ENCODE results near the gene SIMC1. TPM values are rescaled to one million over a fixed set of nuclear protein-coding genes. Genes with fewer than 3 reads are reported as not detected.

The SIMC1 gene
- polyA plus RNA-seq, 1 of the 3 experiments (the other 2 are of a cell fraction) = 12.4 TPM

GRCh38 chr5:176356179-176356566, 117.9 kb downstream of the SIMC1 start (continued):
- TF ChIP-seq ELF1 (IDR thresholded peaks at IDR 0.05) (no peak), RFX5 (IDR thresholded peaks at IDR 0.05; ENCODE audit: low read length) (no peak), JUND (IDR thresholded peaks at IDR 0.05) (no peak)

GRCh38 chr5:176359658-176360057, 121.4 kb downstream of the SIMC1 start:
- WGBS (ENCODE audit: low lambda C conversion rate) = 89% methylated on average over 4 of the region's 4 CpGs
- DNase-seq = no peak
- TF ChIP-seq YY1 (IDR thresholded peaks at IDR 0.05; ENCODE audit: low read depth) = no peak
- TF ChIP-seq ZBTB33 (IDR thresholded peaks at IDR 0.05; ENCODE audit: borderline replicate concordance, low read depth) = no peak
- TF ChIP-seq GABPA (IDR thresholded peaks at IDR 0.05; ENCODE audit: low read depth) = no peak
- no peak for TF ChIP-seq CHD2 (IDR thresholded peaks at IDR 0.05; ENCODE audit: low read length, partially characterized antibody)
- TF ChIP-seq EP300 (IDR thresholded peaks at IDR 0.05; ENCODE audit: borderline replicate concordance in 1 of 2, low read depth in 1 of 2, low read length in 1 of 2) = no peak
- TF ChIP-seq RCOR1 (IDR thresholded peaks at IDR 0.05; ENCODE audit: low read length) = no peak
- TF ChIP-seq IRF3 (IDR thresholded peaks at IDR 0.05; ENCODE audit: low read depth, low read length) = no peak
- Histone ChIP-seq H3K9me2 (no peaks in the 10 kb centered on the region), H4K20me1 (ENCODE audit: insufficient read depth) (peaks cover 41% of the 10 kb centered on the region), H2AFZ (ENCODE audit: low read depth) (no peak overlapping the region), H3K4me3 (ENCODE audit: low read depth in 2 of 2, low read length in 1 of 2) (peak overlapping the region in 1 of 2 experiments; percentile 80; a peak in 1 of 4 replicates), H3K27ac (ENCODE audit: low read depth in 2 of 2, low read length in 1 of 2) (no peak overlapping the region), H3K79me2 (ENCODE audit: insufficient read depth) (peaks cover 69% of the 10 kb centered on the region), H3K4me1 (ENCODE audit: control insufficient read depth in 1 of 2, insufficient read depth in 2 of 2, low read depth in 1 of 2, low read length in 1 of 2) (peaks cover 0 to 9% of the 10 kb centered on the region in 2 experiments; a peak in 1 of 4 replicates), H3K9ac (no peak overlapping the region), H3F3A (replicated peaks; ENCODE audit: insufficient read depth) (peaks cover 3% of the 10 kb centered on the region), H3K9me3 (no peaks in the 10 kb centered on the region), H3K36me3 (replicated peaks in 1 of 2; ENCODE audit: control insufficient read depth in 1 of 2, insufficient read depth in 2 of 2, low read length in 1 of 2) (peaks cover 19 to 33% of the 10 kb centered on the region in 2 experiments), H3K27me3 (ENCODE audit: insufficient read depth) (no peaks in the 10 kb centered on the region), H3K4me2 (peak overlapping the region; percentile 91)
- POLR2A ChIA-PET = no interaction called here
- CTCF ChIA-PET = interaction anchor here (1.2 kb wide), 2 partner anchors 125 to 630 kb away, joined by 3 to 5 read pairs; no protein-coding TSS in a partner anchor

GRCh38 chr5:176360894-176361436, 122.7 kb downstream of the SIMC1 start:
- Histone ChIP-seq H3K9me2 (no peaks in the 10 kb centered on the region), H3K9ac (peak overlapping the region; percentile 88), H3K79me2 (ENCODE audit: insufficient read depth) (peaks cover 56% of the 10 kb centered on the region), H3K36me3 (replicated peaks in 1 of 2; ENCODE audit: control insufficient read depth in 1 of 2, insufficient read depth in 2 of 2, low read length in 1 of 2) (peaks cover 19 to 21% of the 10 kb centered on the region in 2 experiments), H2AFZ (ENCODE audit: low read depth) (peak overlapping the region; percentile 76), H4K20me1 (ENCODE audit: insufficient read depth) (peaks cover 32% of the 10 kb centered on the region), H3K27me3 (ENCODE audit: insufficient read depth) (no peaks in the 10 kb centered on the region), H3K27ac (ENCODE audit: low read depth in 2 of 2, low read length in 1 of 2) (peak overlapping the region; percentile 50 to 80; a peak in 3 of 4 replicates), H3K9me3 (no peaks in the 10 kb centered on the region), H3F3A (replicated peaks; ENCODE audit: insufficient read depth) (peaks cover 3% of the 10 kb centered on the region), H3K4me2 (peak overlapping the region; percentile 91), H3K4me3 (ENCODE audit: low read depth in 2 of 2, low read length in 1 of 2) (peak overlapping the region; percentile 80 to 98), H3K4me1 (ENCODE audit: control insufficient read depth in 1 of 2, insufficient read depth in 2 of 2, low read depth in 1 of 2, low read length in 1 of 2) (peaks cover 0 to 13% of the 10 kb centered on the region in 2 experiments; a peak in 1 of 4 replicates)
- ChIA-PET POLR2A (interaction anchor here (0.7 to 1.9 kb wide), 7 partner anchors 9 to 56 kb away, joined by 3 to 7 read pairs (median 5); partner anchors contain the start of genes CLTB, HIGD2A and NOP16), CTCF (interaction anchor here (1.6 to 1.9 kb wide), 2 partner anchors 27 to 31 kb away, joined by 3 to 7 read pairs; partner anchors contain the start of genes HIGD2A and NOP16)
- TF ChIP-seq PBX3 (IDR thresholded peaks at IDR 0.05) (no peak), FOXJ3 (CRISPR knock-in tag; IDR thresholded peaks at IDR 0.05) (no peak), USF1 (IDR thresholded peaks at IDR 0.05; ENCODE audit: borderline replicate concordance, low read depth) (no peak)
- no peak for DNase-seq
- 4% methylated on average over 26 of the region's 27 CpGs for WGBS (ENCODE audit: low lambda C conversion rate)

Data from SK-N-SH (cell line).